C4-2B (cell line): ENCODE data around the gene COX18.

Experiments used
- CTCF ChIP-seq: fragments of 450-650 bp; conservative IDR thresholded peaks from 2 replicates; pipeline ENCODE4 v1.5.1; 2017; ENCODE audit warnings: mild to moderate bottlenecking
- ZFX ChIP-seq: fragments of 450-650 bp; IDR thresholded peaks from 2 replicates; pipeline ENCODE4 v1.6.1; 2017

- TF ChIP-seq CTCF (peak; percentile 77), ZFX (no peak)
Observed at GRCh38 chr4:73021634-73022033, 47.9 kb downstream of the COX18 start.
